Hepatocyte (in vitro differentiated cells): ENCODE measurements around the gene CACNG5.

Experiments
- CTCF ChIP-seq: fragments of 200-600 bp; sonication (generic); IDR thresholded peaks from 2 replicates; pipeline ENCODE4 v1.5.1; 2016; ENCODE audit warnings: antibody characterized with exemption, mild to moderate bottlenecking; ENCODE audit not compliant: poor library complexity
- EZH2 ChIP-seq: fragments of 200-600 bp; sonication (generic); IDR thresholded peaks from 2 replicates; pipeline ENCODE4 v1.6.1; 2016; ENCODE audit warnings: antibody characterized with exemption, mild to moderate bottlenecking, borderline replicate concordance
- EZH2phosphoT487 ChIP-seq: fragments of 200-600 bp; sonication (generic); IDR thresholded peaks from one replicate; pipeline ENCODE4 v1.6.1; 2018; ENCODE audit warnings: antibody characterized with exemption, mild to moderate bottlenecking, low read depth, moderate library complexity; ENCODE audit not compliant: unreplicated experiment, severe bottlenecking

GRCh38 chr17:66929591-66929990 is 94.7 kb downstream of the CACNG5 start:
- TF ChIP-seq CTCF: no peak
- no peak for TF ChIP-seq EZH2
- TF ChIP-seq EZH2phosphoT487: no peak
